WTC11 (cell line): ENCODE measurements around the gene SKAP1. TPM values are rescaled to one million over a fixed set of nuclear protein-coding genes. Genes with fewer than 3 reads are reported as not detected.

Source experiments
- ATAC-seq: fragments of 200-7000 bp; cut with Tn5 transposase; 2 replicates; pipeline ENCODE4 v1.10.0; 2021; ENCODE audit warnings: mild to moderate bottlenecking, moderate library complexity
- CTCF ChIA-PET: fragments of 300-600 bp; sonication (Branson Sonifier 250); formaldehyde crosslinking; loops from one replicate; lab custom pipeline; 2021; ENCODE audit warnings: antibody characterized with exemption; lab: Charles Lee
- POLR2A ChIA-PET: fragments of 350-600 bp; sonication (Branson Sonifier 250); formaldehyde crosslinking; loops from one replicate; lab custom pipeline; 2021; ENCODE audit warnings: antibody characterized with exemption; lab: Charles Lee
- DNase-seq: peaks from one replicate; pipeline ENCODE4 v3.0.0; 2021; ENCODE audit warnings: low spot score
- H3K27ac Mint-ChIP-seq: 2 replicates; pipeline ENCODE4 v1.8.0; 2021; ENCODE audit warnings: mixed read lengths
- H3K27me3 Mint-ChIP-seq: 2 replicates; pipeline ENCODE4 v1.8.0; 2021; ENCODE audit warnings: low read depth, mild to moderate bottlenecking, moderate library complexity, mixed read lengths
- H3K36me3 Mint-ChIP-seq: 2 replicates; pipeline ENCODE4 v1.8.0; 2021; ENCODE audit warnings: mixed read lengths
- H3K4me1 Mint-ChIP-seq: 2 replicates; pipeline ENCODE4 v1.8.0; 2022; ENCODE audit warnings: mixed read lengths
- H3K4me3 Mint-ChIP-seq: 2 replicates; pipeline ENCODE4 v1.8.0; 2021; ENCODE audit warnings: mild to moderate bottlenecking, moderate library complexity, mixed read lengths
- H3K9me3 Mint-ChIP-seq: 2 replicates; pipeline ENCODE4 v1.8.0; 2021; ENCODE audit warnings: mixed read lengths
- CREM ChIP-seq: sonication (generic); formaldehyde crosslinking; IDR thresholded peaks from 2 replicates; pipeline ENCODE4 v1.8.1; 2022; ENCODE audit warnings: mild to moderate bottlenecking, missing genetic modification reagents, moderate library complexity
- GRHL2 ChIP-seq: fragments of 250-450 bp; sonication (Bioruptor Pico); IDR thresholded peaks from 2 replicates; pipeline ENCODE4 v1.8.0; 2022; ENCODE audit warnings: mild to moderate bottlenecking, moderate library complexity; ENCODE audit not compliant: insufficient replicate concordance, severe bottlenecking
- HMGA2 ChIP-seq: fragments of 250-450 bp; sonication (Bioruptor Pico); IDR thresholded peaks from 2 replicates; pipeline ENCODE4 v1.4.0; 2021; ENCODE audit warnings: mild to moderate bottlenecking, moderate library complexity
- OVOL2 ChIP-seq: fragments of 250-450 bp; sonication (Bioruptor Pico); IDR thresholded peaks from 2 replicates; pipeline ENCODE4 v1.9.0; 2021; ENCODE audit warnings: mild to moderate bottlenecking, borderline replicate concordance
- PRRX2 ChIP-seq: fragments of 250-450 bp; sonication (Bioruptor Pico); IDR thresholded peaks from 2 replicates; pipeline ENCODE4 v1.8.0; 2021; ENCODE audit warnings: mild to moderate bottlenecking
- USF1 ChIP-seq: sonication (generic); formaldehyde crosslinking; IDR thresholded peaks from 2 replicates; pipeline ENCODE4 v1.8.0; 2022; ENCODE audit warnings: mild to moderate bottlenecking, missing genetic modification reagents
- ZNF317 ChIP-seq: sonication (generic); formaldehyde crosslinking; IDR thresholded peaks from 2 replicates; pipeline ENCODE4 v1.8.1; 2023; ENCODE audit warnings: low read depth, mild to moderate bottlenecking, moderate library complexity, missing genetic modification reagents, borderline replicate concordance
- ZNF425 ChIP-seq: fragments of 250-450 bp; sonication (Bioruptor Pico); conservative IDR thresholded peaks from 2 replicates; pipeline ENCODE4 v1.9.0; 2021; ENCODE audit warnings: mild to moderate bottlenecking
- total RNA-seq: library from RNA; stranded (reverse); gene quantifications from 3 replicates; pipeline ENCODE4 v1.2.3, GENCODE V29; 2021
- TF ChIP-seq, protein P1 (sequence below): sonication (generic); formaldehyde crosslinking; IDR thresholded peaks from 2 replicates; pipeline ENCODE4 v1.8.1; 2022; ENCODE audit warnings: missing genetic modification reagents, borderline replicate concordance
- TF ChIP-seq, protein P2 (sequence below): fragments of 250-450 bp; sonication (Bioruptor Pico); IDR thresholded peaks from 2 replicates; pipeline ENCODE4 v1.8.0; 2021; ENCODE audit warnings: mild to moderate bottlenecking
- TF ChIP-seq, protein P3 (sequence below): sonication (generic); formaldehyde crosslinking; IDR thresholded peaks from 2 replicates; pipeline ENCODE4 v1.8.0; 2022; ENCODE audit warnings: mild to moderate bottlenecking, missing genetic modification reagents

The SKAP1 gene
- total RNA-seq, 1 experiment from 2014 or later: not detected

GRCh38 chr17:48202959-48203358 is 227.1 kb downstream of the SKAP1 start:
- CTCF ChIA-PET: interaction anchor here (3.0 kb wide), 1 partner anchor 13 kb away, joined by 15 read pairs; no protein-coding TSS in a partner anchor
- peaks cover 47% of the 10 kb centered on the region for H3K27me3 Mint-ChIP-seq
- ATAC-seq: no peak

GRCh38 chr17:48198950-48199541 is 231.0 kb downstream of the SKAP1 start:
- Mint-ChIP-seq H3K27me3 (peaks cover 61% of the 10 kb centered on the region), H3K9me3 (0 out of 2 replicates have a peak, but pooled peaks cover 2% of the 10 kb centered on the region), H3K27ac (no peak overlapping the region), H3K36me3 (no peaks in the 10 kb centered on the region), H3K4me3 (no peak overlapping the region), H3K4me1 (peaks cover 10% of the 10 kb centered on the region)
- no peak for ATAC-seq
- ChIA-PET POLR2A (no interaction called here), CTCF (no interaction called here)
- no peak for TF ChIP-seq GRHL2
- no peak for TF ChIP-seq USF1
- DNase-seq: no peak

More at GRCh38 chr17:48202959-48203358, 227.1 kb downstream of the SKAP1 start:
- Mint-ChIP-seq H3K9me3 (no peaks in the 10 kb centered on the region), H3K27ac (no peak overlapping the region), H3K4me3 (no peak overlapping the region), H3K36me3 (no peaks in the 10 kb centered on the region), H3K4me1 (no peaks in the 10 kb centered on the region)
- no peak for TF ChIP-seq PRRX2
- TF ChIP-seq, protein P1, sequence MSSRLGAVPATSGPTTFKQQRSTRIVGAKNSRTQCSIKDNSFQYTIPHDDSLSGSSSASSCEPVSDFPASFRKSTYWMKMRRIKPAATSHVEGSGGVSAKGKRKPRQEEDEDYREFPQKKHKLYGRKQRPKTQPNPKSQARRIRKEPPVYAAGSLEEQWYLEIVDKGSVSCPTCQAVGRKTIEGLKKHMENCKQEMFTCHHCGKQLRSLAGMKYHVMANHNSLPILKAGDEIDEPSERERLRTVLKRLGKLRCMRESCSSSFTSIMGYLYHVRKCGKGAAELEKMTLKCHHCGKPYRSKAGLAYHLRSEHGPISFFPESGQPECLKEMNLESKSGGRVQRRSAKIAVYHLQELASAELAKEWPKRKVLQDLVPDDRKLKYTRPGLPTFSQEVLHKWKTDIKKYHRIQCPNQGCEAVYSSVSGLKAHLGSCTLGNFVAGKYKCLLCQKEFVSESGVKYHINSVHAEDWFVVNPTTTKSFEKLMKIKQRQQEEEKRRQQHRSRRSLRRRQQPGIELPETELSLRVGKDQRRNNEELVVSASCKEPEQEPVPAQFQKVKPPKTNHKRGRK (CRISPR knock-in tag): no peak
- TF ChIP-seq, protein P2, sequence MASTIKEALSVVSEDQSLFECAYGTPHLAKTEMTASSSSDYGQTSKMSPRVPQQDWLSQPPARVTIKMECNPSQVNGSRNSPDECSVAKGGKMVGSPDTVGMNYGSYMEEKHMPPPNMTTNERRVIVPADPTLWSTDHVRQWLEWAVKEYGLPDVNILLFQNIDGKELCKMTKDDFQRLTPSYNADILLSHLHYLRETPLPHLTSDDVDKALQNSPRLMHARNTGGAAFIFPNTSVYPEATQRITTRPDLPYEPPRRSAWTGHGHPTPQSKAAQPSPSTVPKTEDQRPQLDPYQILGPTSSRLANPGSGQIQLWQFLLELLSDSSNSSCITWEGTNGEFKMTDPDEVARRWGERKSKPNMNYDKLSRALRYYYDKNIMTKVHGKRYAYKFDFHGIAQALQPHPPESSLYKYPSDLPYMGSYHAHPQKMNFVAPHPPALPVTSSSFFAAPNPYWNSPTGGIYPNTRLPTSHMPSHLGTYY (CRISPR knock-in tag): no peak
- TF ChIP-seq, protein P3, sequence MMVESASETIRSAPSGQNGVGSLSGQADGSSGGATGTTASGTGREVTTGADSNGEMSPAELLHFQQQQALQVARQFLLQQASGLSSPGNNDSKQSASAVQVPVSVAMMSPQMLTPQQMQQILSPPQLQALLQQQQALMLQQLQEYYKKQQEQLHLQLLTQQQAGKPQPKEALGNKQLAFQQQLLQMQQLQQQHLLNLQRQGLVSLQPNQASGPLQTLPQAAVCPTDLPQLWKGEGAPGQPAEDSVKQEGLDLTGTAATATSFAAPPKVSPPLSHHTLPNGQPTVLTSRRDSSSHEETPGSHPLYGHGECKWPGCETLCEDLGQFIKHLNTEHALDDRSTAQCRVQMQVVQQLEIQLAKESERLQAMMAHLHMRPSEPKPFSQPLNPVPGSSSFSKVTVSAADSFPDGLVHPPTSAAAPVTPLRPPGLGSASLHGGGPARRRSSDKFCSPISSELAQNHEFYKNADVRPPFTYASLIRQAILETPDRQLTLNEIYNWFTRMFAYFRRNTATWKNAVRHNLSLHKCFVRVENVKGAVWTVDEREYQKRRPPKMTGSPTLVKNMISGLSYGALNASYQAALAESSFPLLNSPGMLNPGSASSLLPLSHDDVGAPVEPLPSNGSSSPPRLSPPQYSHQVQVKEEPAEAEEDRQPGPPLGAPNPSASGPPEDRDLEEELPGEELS (CRISPR knock-in tag): no peak
- no peak for TF ChIP-seq ZNF425 (CRISPR knock-in tag)
- TF ChIP-seq ZNF317: no peak
- no peak for TF ChIP-seq OVOL2 (CRISPR knock-in tag)
- TF ChIP-seq HMGA2 (CRISPR knock-in tag): no peak
- no peak for DNase-seq
- POLR2A ChIA-PET: no interaction called here

DNA sequence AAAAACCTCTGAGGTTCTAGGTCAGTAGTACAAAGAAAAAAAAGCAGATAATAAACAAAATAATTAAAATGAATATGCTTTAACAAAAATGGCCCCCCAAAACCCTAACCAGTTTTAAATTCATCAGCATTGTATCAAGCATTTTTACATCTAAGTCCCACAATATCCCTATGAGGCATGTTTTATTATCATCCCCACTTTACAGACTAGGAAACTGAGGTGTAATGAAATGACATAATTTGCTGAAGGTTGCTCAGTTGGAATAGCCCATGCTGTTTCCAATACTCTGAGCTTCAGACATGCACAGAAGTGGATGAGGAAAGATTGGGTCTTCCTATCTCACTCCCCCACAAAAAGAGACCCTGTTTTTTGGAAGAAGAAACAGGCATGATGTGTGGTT is 234.1 kb downstream of the SKAP1 start:
- no peak overlapping the region for H3K27ac Mint-ChIP-seq
- ATAC-seq: no peak
- DNase-seq: no peak
- POLR2A ChIA-PET: no interaction called here
- CTCF ChIA-PET: no interaction called here
- no peak overlapping the region for H3K4me3 Mint-ChIP-seq
- H3K4me1 Mint-ChIP-seq: peaks cover 36% of the 10 kb centered on the region
- TF ChIP-seq CREM: no peak
- no peak for TF ChIP-seq GRHL2
- TF ChIP-seq, all 79 proteins: peak for 0
- H3K36me3 Mint-ChIP-seq: no peaks in the 10 kb centered on the region
- 0 out of 2 replicates have a peak, but pooled peaks cover 2% of the 10 kb centered on the region for H3K9me3 Mint-ChIP-seq
- H3K27me3 Mint-ChIP-seq: peaks cover 68% of the 10 kb centered on the region
